ENCODE data around the gene NUDT16L1. TPM values are rescaled to one million over a fixed set of nuclear protein-coding genes. Genes with fewer than 3 reads are reported as not detected.

NUDT16L1 gene
- total RNA-seq, 1 donor from 2014 or later = 24.0 TPM

DNA sequence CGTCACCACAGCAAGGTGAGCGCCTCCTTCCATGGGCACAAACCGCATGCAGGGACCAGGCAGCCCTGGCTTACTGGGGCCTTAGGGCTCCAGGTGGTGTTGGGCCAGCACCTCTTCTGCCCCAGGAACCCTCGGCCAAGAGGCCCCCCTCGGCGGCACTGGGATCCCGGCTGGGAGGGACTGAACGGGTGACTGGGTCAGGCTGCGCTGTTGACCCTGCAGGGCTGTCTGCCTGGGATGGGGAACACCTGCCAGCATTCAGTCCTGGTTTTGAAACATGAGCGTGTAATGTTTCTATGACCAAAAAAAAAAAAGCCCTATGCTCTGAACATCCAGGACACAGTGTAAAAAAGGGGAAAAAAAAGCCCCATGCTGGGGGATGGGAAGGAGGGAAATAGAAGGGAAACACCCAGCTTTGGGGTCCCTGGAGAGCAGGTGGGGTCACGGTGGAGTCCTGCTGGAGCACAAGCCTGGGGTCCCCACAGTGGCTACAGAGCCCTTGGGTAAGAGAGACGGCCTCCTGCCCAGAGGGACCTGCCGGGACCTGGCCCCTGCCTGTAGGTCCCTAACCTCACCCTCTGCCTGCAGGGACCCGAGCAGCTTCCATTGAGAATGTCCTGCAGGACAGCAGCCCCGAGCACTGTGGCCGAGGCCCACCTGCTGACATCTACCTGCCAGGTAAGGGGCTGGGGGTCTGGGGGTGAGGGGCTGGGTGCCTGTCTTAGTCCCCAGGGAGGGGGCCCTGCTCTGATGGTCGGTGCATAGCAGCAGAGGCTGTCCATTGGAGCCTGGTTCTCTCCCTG lies 9.9 kb upstream of the NUDT16L1 start:
- no peak for DNase-seq
- intact Hi-C loops (cut with DNase I) = no loop called here
- TF ChIP-seq, protein P1, sequence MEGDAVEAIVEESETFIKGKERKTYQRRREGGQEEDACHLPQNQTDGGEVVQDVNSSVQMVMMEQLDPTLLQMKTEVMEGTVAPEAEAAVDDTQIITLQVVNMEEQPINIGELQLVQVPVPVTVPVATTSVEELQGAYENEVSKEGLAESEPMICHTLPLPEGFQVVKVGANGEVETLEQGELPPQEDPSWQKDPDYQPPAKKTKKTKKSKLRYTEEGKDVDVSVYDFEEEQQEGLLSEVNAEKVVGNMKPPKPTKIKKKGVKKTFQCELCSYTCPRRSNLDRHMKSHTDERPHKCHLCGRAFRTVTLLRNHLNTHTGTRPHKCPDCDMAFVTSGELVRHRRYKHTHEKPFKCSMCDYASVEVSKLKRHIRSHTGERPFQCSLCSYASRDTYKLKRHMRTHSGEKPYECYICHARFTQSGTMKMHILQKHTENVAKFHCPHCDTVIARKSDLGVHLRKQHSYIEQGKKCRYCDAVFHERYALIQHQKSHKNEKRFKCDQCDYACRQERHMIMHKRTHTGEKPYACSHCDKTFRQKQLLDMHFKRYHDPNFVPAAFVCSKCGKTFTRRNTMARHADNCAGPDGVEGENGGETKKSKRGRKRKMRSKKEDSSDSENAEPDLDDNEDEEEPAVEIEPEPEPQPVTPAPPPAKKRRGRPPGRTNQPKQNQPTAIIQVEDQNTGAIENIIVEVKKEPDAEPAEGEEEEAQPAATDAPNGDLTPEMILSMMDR (IDR thresholded peaks at IDR 0.05) = no peak

DNA sequence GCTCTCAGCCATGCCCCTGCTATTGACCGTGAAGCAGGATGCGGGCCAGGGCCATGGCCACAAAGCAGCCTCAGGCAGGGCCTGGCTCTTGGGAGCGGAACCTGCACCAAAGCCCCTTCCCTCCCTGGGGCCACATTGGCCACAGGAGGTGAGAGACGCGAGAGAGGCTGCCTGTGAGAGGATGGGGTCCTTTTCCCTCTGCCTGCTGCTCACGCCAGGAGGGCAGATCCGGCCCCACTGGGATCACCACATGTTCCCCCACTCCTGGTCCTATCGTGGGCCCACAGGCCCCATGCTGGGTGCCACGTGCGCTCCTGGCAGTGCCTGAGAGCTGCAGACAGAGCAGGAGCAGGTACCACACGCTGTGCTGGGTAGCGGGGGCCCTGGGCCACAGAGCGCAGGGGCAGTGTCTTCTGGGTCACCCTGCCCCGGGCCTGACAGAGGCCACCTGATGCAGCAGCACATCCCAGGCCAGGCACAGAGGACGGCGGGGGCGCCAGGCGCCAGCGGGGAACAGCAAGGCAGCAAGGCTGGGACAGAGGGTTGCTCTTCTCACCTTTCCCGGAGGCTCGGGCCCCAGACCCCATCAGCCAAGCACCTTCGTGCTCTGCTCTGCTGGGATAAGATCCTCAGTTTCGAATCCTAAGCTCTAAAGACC lies 9.2 kb upstream of the NUDT16L1 start:
- intact Hi-C loops (cut with DNase I) = no loop called here

More for the DNA sequence above, 9.9 kb upstream of the NUDT16L1 start:
- Histone ChIP-seq H3K27me3 (no peaks in the 10 kb centered on the region), H3K36me3 (peaks cover 75% of the 10 kb centered on the region), H3K27ac (no peak overlapping the region), H3K9me3 (no peaks in the 10 kb centered on the region), H3K4me1 (peaks cover 21% of the 10 kb centered on the region), H3K4me3 (no peak overlapping the region)
- no peak for ATAC-seq

GRCh38 chr16:4684763-4685162 lies 8.6 kb upstream of the NUDT16L1 start:
- no peaks in the 10 kb centered on the region for H3K9me3 ChIP-seq
- intact Hi-C loops (cut with DNase I) = no loop called here
- no peak overlapping the region for H3K27ac ChIP-seq
- ATAC-seq = no peak
- peaks cover 9% of the 10 kb centered on the region for H3K4me1 ChIP-seq
- H3K36me3 ChIP-seq = peaks cover 71% of the 10 kb centered on the region
- no peak overlapping the region for H3K4me3 ChIP-seq
- no peaks in the 10 kb centered on the region for H3K27me3 ChIP-seq
- TF ChIP-seq, protein P1 (IDR thresholded peaks at IDR 0.05) = no peak
- DNase-seq = no peak

More for the DNA sequence above, 9.2 kb upstream of the NUDT16L1 start:
- Histone ChIP-seq H3K27me3 (no peaks in the 10 kb centered on the region), H3K9me3 (no peaks in the 10 kb centered on the region), H3K36me3 (peaks cover 77% of the 10 kb centered on the region), H3K27ac (no peak overlapping the region), H3K4me3 (no peak overlapping the region), H3K4me1 (peaks cover 14% of the 10 kb centered on the region)
- no peak for ATAC-seq
- DNase-seq = peak; percentile 61
- TF ChIP-seq, protein P1 (IDR thresholded peaks at IDR 0.05) = no peak

DNA sequence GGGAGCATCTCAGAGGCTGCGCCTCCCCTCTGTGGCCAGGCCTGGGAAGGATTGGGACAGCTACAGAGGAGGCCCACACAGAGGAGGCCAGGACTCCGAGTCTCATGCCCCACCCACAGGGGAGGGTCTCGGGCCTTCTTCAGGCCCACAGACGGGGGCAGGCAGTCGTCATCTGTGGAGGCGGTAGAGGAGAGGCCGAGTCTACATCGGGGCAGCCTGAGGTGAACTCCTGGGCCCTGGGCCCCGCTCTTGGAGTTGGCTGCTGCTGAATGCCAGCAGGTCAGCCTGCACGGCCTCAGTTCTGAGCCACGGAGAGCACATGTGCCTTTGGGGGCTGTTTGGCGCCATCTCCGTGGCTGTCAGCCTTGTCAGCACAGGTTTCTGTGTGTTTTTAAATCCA lies 8.1 kb upstream of the NUDT16L1 start:
- intact Hi-C loops (cut with DNase I) = no loop called here
- Histone ChIP-seq H3K27ac (no peak overlapping the region), H3K27me3 (no peaks in the 10 kb centered on the region), H3K36me3 (peaks cover 71% of the 10 kb centered on the region), H3K4me1 (peaks cover 8% of the 10 kb centered on the region), H3K4me3 (no peak overlapping the region), H3K9me3 (no peaks in the 10 kb centered on the region)
- TF ChIP-seq, protein P1 (IDR thresholded peaks at IDR 0.05) = no peak
- no peak for DNase-seq
- ATAC-seq = no peak

- ATAC-seq (no peak), DNase-seq (no peak)
- no peaks in the 10 kb centered on the region for H3K9me3 ChIP-seq
- peaks cover 71% of the 10 kb centered on the region for H3K36me3 ChIP-seq
- TF ChIP-seq, protein P1 (IDR thresholded peaks at IDR 0.05) = no peak
- H3K27me3 ChIP-seq = no peaks in the 10 kb centered on the region
- intact Hi-C loops (cut with DNase I) = no loop called here
- H3K4me3 ChIP-seq = no peak overlapping the region
- no peak overlapping the region for H3K27ac ChIP-seq
- peaks cover 8% of the 10 kb centered on the region for H3K4me1 ChIP-seq
These were observed 7.4 kb upstream of the NUDT16L1 start for GRCh38 chr16:4685776-4686496.

All from upper lobe of right lung (tissue), 1 donor.